Endothelial cell of umbilical vein (primary cell): Measurements from ENCODE around the gene PDIA5.

Experiments
- CTCF ChIP-seq, 2 donors: IDR thresholded peaks; 1 replicate in 1 of 2; 2 replicates in 1 of 2; pipeline ENCODE4 v1.5.1; 2011; ENCODE audit warnings: low read length in 2 of 2, mild to moderate bottlenecking in 2 of 2, moderate library complexity in 2 of 2, control low read depth in 1 of 2, inconsistent platforms in 1 of 2, low read depth in 1 of 2; ENCODE audit not compliant: insufficient read depth in 1 of 2; ENCODE audit errors: extremely low read depth in 1 of 2
- EZH2 ChIP-seq: IDR thresholded peaks from 2 replicates; pipeline ENCODE4 v1.6.1; 2012; ENCODE audit warnings: borderline replicate concordance, low read depth, mild to moderate bottlenecking, moderate library complexity, low read length, inconsistent platforms; ENCODE audit not compliant: severe bottlenecking
- POLR2A ChIP-seq: IDR thresholded peaks from 2 replicates; pipeline ENCODE4 v1.6.1; 2012; ENCODE audit warnings: low read depth, mild to moderate bottlenecking, control low read depth, low read length
- POLR2AphosphoS5 ChIP-seq: IDR thresholded peaks from 2 replicates; pipeline ENCODE4 v1.6.1; 2012; ENCODE audit warnings: low read depth, mild to moderate bottlenecking, control low read depth, low read length, moderate library complexity; ENCODE audit not compliant: insufficient read depth
- TF ChIP-seq, protein P1 (sequence below): IDR thresholded peaks from 2 replicates; pipeline ENCODE4 v1.6.1; 2011; ENCODE audit not compliant: insufficient read depth, insufficient read length

- no peak for TF ChIP-seq EZH2
- TF ChIP-seq CTCF (IDR thresholded peaks at IDR 0.05; ENCODE audit: extremely low read depth in 1 of 2, insufficient read depth in 1 of 2, low read depth in 1 of 2, low read length in 2 of 2): no peak
- TF ChIP-seq, protein P1, sequence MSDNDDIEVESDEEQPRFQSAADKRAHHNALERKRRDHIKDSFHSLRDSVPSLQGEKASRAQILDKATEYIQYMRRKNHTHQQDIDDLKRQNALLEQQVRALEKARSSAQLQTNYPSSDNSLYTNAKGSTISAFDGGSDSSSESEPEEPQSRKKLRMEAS: no peak
- TF ChIP-seq POLR2A: no peak
- TF ChIP-seq POLR2AphosphoS5: no peak
Measured at GRCh38 chr3:123156276-123156995, 89.6 kb downstream of the PDIA5 start.
